Hindlimb muscle (tissue), 1 donor: ENCODE measurements around the gene SORBS1. TPM values are rescaled to one million over a fixed set of nuclear protein-coding genes. Genes with fewer than 3 reads are reported as not detected.

Experiments
- polyA plus RNA-seq: library from polyadenylated mRNA; unstranded; fragments of 120-200 nt; gene quantifications from one replicate; pipeline ENCODE4 v1.2.1, GENCODE V29; 2013; ENCODE audit not compliant: insufficient read length

SORBS1 gene
- polyA plus RNA-seq, 1 donor, result 72.6 TPM

Other genes starting within 250 kb of the SORBS1 start
- gene ALDH18A1, start 95.3 kb upstream of the SORBS1 start, polyA plus RNA-seq, result 31.3 TPM
- gene TCTN3, start 132.6 kb upstream of the SORBS1 start, polyA plus RNA-seq, result 23.7 TPM
- 10.4 TPM for gene ENTPD1, start 194.8 kb upstream of the SORBS1 start, polyA plus RNA-seq